IMR-90 (cell line): ENCODE data around the gene ACAD11. TPM values are rescaled to one million over a fixed set of nuclear protein-coding genes. Genes with fewer than 3 reads are reported as not detected.
A peak's percentile ranks its signal among the peaks of the same experiment; 100 is the strongest.

Experiments used
- ATAC-seq: fragments of 200-7000 bp; cut with Tn5 transposase; 2 replicates; pipeline ENCODE4 v1.9.1; 2020; ENCODE audit warnings: low read depth, mild to moderate bottlenecking, moderate library complexity
- BruUV-seq: library from RNA; stranded (reverse); fragments of 400-500 nt; replicated peaks from 2 replicates; lab custom pipeline; 2021; lab: Mats Ljungman, UMichigan
- CTCF ChIA-PET: fragments of 300-600 bp; formaldehyde crosslinking; extraction: SDS; loops from one replicate; lab custom pipeline; 2021; ENCODE audit warnings: antibody characterized with exemption; lab: Yijun Ruan, JAX
- POLR2A ChIA-PET: fragments of 300-600 bp; sonication (Branson Sonifier 250); formaldehyde crosslinking; loops from one replicate; lab custom pipeline; 2022; ENCODE audit warnings: antibody characterized with exemption; ENCODE audit not compliant: unreplicated experiment; lab: Charles Lee
- DNase-seq: peaks from one replicate; pipeline ENCODE4 v3.0.0; 2013
- H2AFZ ChIP-seq: replicated peaks from 2 replicates; pipeline ENCODE3; 2013; ENCODE audit warnings: low read length, mild to moderate bottlenecking; ENCODE audit not compliant: poor library complexity
- H2AK5ac ChIP-seq: 2 replicates; pipeline ENCODE4 v1.6.1; 2013; ENCODE audit warnings: low read depth, low read length, inconsistent platforms
- H2AK9ac ChIP-seq: replicated peaks from 2 replicates; pipeline ENCODE3; 2013; ENCODE audit warnings: mild to moderate bottlenecking, low read depth, low read length, moderate library complexity; ENCODE audit not compliant: poor library complexity
- H2BK120ac ChIP-seq: 2 replicates; pipeline ENCODE4 v1.6.1; 2013; ENCODE audit warnings: low read depth, low read length, inconsistent platforms
- H2BK15ac ChIP-seq: 3 replicates; pipeline ENCODE4 v1.6.1; 2013; ENCODE audit warnings: low read depth, low read length, inconsistent platforms
- H2BK20ac ChIP-seq: 2 replicates; pipeline ENCODE4 v1.6.1; 2013; ENCODE audit warnings: low read depth, mild to moderate bottlenecking, inconsistent platforms, low read length, moderate library complexity
- H2BK5ac ChIP-seq: 2 replicates; pipeline ENCODE4 v1.6.1; 2013; ENCODE audit warnings: mild to moderate bottlenecking, low read depth, low read length, inconsistent platforms; ENCODE audit not compliant: poor library complexity, severe bottlenecking
- H3K14ac ChIP-seq: replicated peaks from 2 replicates; pipeline ENCODE4 v1.6.1; 2013; ENCODE audit warnings: low read depth, low read length, inconsistent platforms
- H3K18ac ChIP-seq: 2 replicates; pipeline ENCODE4 v1.6.1; 2013; ENCODE audit warnings: low read depth, low read length, control low read depth
- H3K23ac ChIP-seq: 2 replicates; pipeline ENCODE4 v1.6.1; 2013; ENCODE audit warnings: low read depth, low read length, inconsistent platforms
- H3K27ac ChIP-seq: 2 replicates; pipeline ENCODE4 v1.5.1; 2013; ENCODE audit warnings: mild to moderate bottlenecking, control low read depth, low read length; ENCODE audit not compliant: insufficient read depth
- H3K27me3 ChIP-seq: 2 replicates; pipeline ENCODE4 v1.6.1; 2013; ENCODE audit warnings: low read length; ENCODE audit not compliant: control insufficient read depth, insufficient read depth
- H3K36me3 ChIP-seq: 2 replicates; pipeline ENCODE4 v1.6.1; 2013; ENCODE audit warnings: low read length, mixed read lengths; ENCODE audit not compliant: control insufficient read depth, insufficient read depth
- H3K4ac ChIP-seq: 2 replicates; pipeline ENCODE4 v1.6.1; 2013; ENCODE audit warnings: low read depth, low read length, inconsistent platforms
- H3K4me1 ChIP-seq: 2 replicates; pipeline ENCODE4 v1.6.1; 2013; ENCODE audit warnings: low read length, mixed read lengths; ENCODE audit not compliant: control insufficient read depth, insufficient read depth
- H3K4me2 ChIP-seq: 2 replicates; pipeline ENCODE4 v1.6.1; 2013; ENCODE audit warnings: low read depth, mild to moderate bottlenecking, control low read depth, low read length, moderate library complexity
- H3K4me3 ChIP-seq: 2 replicates; pipeline ENCODE4 v1.5.1; 2013; ENCODE audit warnings: low read depth, mild to moderate bottlenecking, control low read depth, low read length, moderate library complexity; ENCODE audit not compliant: insufficient read depth
- H3K56ac ChIP-seq: 2 replicates; pipeline ENCODE4 v1.6.1; 2013; ENCODE audit warnings: low read length, inconsistent platforms; ENCODE audit not compliant: insufficient read depth; ENCODE audit errors: extremely low read depth
- H3K79me1 ChIP-seq, 2 experiments: 2 replicates each; pipeline ENCODE4 v1.6.1; 2013; ENCODE audit warnings: low read length in 2 of 2, inconsistent platforms in 1 of 2, low read depth in 1 of 2
- H3K9ac ChIP-seq: 2 replicates; pipeline ENCODE4 v1.6.1; 2013; ENCODE audit warnings: low read depth, low read length, control low read depth
- H3K9me1 ChIP-seq: 2 replicates; pipeline ENCODE4 v1.6.1; 2013; ENCODE audit warnings: low read length, inconsistent platforms; ENCODE audit not compliant: insufficient read depth
- H3K9me3 ChIP-seq: 2 replicates; pipeline ENCODE4 v1.6.1; 2013; ENCODE audit warnings: low read length; ENCODE audit not compliant: control insufficient read depth, insufficient read depth
- H4K20me1 ChIP-seq: 2 replicates; pipeline ENCODE4 v1.6.1; 2013; ENCODE audit warnings: low read length, inconsistent platforms; ENCODE audit not compliant: insufficient read depth
- H4K5ac ChIP-seq: 2 replicates; pipeline ENCODE4 v1.6.1; 2013; ENCODE audit warnings: mild to moderate bottlenecking, low read depth, low read length, control low read depth
- H4K8ac ChIP-seq, 2 experiments: 2 replicates each; pipeline ENCODE4 v1.6.1; 2013; ENCODE audit warnings: low read depth in 2 of 2, low read length in 2 of 2, control low read depth in 1 of 2, inconsistent platforms in 1 of 2
- H4K91ac ChIP-seq: 2 replicates; pipeline ENCODE4 v1.6.1; 2013; ENCODE audit warnings: low read depth, low read length, inconsistent platforms; ENCODE audit not compliant: insufficient read depth
- CEBPB ChIP-seq: IDR thresholded peaks from 2 replicates; pipeline ENCODE4 v1.6.1; 2012; ENCODE audit warnings: low read depth, low read length, improper control_type of control experiment
- NFE2L2 ChIP-seq: fragments of 150-350 bp; IDR thresholded peaks from 2 replicates; pipeline ENCODE4 v1.6.1; 2016; ENCODE audit warnings: low read depth, mild to moderate bottlenecking, low read length
- WGBS, 2 experiments: methylation state at CpG; one replicate each; pipeline versions ENCODE4 v1.1.5 to v1.1.7; 2013; ENCODE audit warnings: missing lambda C conversion rate in 2 of 2; ENCODE audit not compliant: insufficient read length in 1 of 2; ENCODE audit errors: extremely low coverage in 2 of 2; 5-methylcytosine and 5-hydroxymethylcytosine counted together
- dilution Hi-C: fragments of 300-500 bp; cut with HindIII; formaldehyde crosslinking; loops from one replicate; pipeline ENCODE4 v1.14.3; 2018; ENCODE audit warnings: low sequenced_read_pairs; ENCODE audit not compliant: unreplicated experiment
- in situ Hi-C: fragments of 300-500 bp; cut with MboI; formaldehyde crosslinking; loops from 3 replicates; pipeline ENCODE4 v1.14.3; 2019; ENCODE audit warnings: low sequenced_read_pairs, inconsistent platforms, mixed read lengths
- intact Hi-C: fragments of 100-400 bp; cut with micrococcal nuclease; formaldehyde crosslinking; loops from 2 replicates; pipeline ENCODE4 v1.10.0; 2022
- polyA plus RNA-seq, 3 experiments: library from polyadenylated mRNA; depleted of rRNA; stranded (reverse); fragments of >200 nt; gene quantifications; 2 replicates each; pipeline ENCODE4 v1.2.3, GENCODE V29; 2012; ENCODE audit warnings: low replicate concordance in 1 of 3
- total RNA-seq: library from RNA; depleted of rRNA; stranded (reverse); fragments of >200 nt; gene quantifications from 2 replicates; pipeline ENCODE4 v1.2.3, GENCODE V29; 2012

ACAD11 gene
- total and polyA plus RNA-seq, 2 of the 4 experiments (the other 2 are of a cell fraction), result 16.0 to 18.8 TPM

- Histone ChIP-seq H3K4me3 (no peak overlapping the region), H4K5ac (peak overlapping the region; percentile 34; the same call in 1 of the 2 replicates), H3K4me2 (no peak overlapping the region), H3K27me3 (no peaks in the 10 kb centered on the region), H2AK9ac (no peak overlapping the region), H3K9me1 (peaks cover 31% of the 10 kb centered on the region), H3K14ac (no peak overlapping the region; the same call in 1 of the 2 replicates), H3K4me1 (peaks cover 36% of the 10 kb centered on the region), H3K18ac (peak overlapping the region; percentile 48; the same call in 1 of the 2 replicates), H3K36me3 (peaks cover 16% of the 10 kb centered on the region), H4K91ac (peak overlapping the region; percentile 72; the same call in 1 of the 2 replicates), H2BK15ac (0 out of 3 replicates have a peak overlapping the region, but pooled peaks have one; percentile 88), H4K8ac (peak overlapping the region; percentile 24 to 39; a peak in 1 of 4 replicates), H2AK5ac (0 out of 2 replicates have a peak overlapping the region, but pooled peaks have one; percentile 44), H3K9me3 (no peaks in the 10 kb centered on the region), H3K27ac (peak overlapping the region; percentile 13), H2BK20ac (peak overlapping the region; percentile 46; the same call in 1 of the 2 replicates), H2AFZ (no peak overlapping the region), H4K20me1 (no peaks in the 10 kb centered on the region), H2BK120ac (peak overlapping the region; percentile 35; the same call in 1 of the 2 replicates), H3K4ac (peak overlapping the region; percentile 82; the same call in 1 of the 2 replicates), H3K56ac (no peak overlapping the region; the same call in 1 of the 2 replicates), H3K79me1 (peaks cover 27 to 53% of the 10 kb centered on the region in 2 experiments), H3K23ac (peak overlapping the region; percentile 18; the same call in 1 of the 2 replicates), H2BK5ac (peak overlapping the region; percentile 70), H3K9ac (no peak overlapping the region)
- ChIA-PET CTCF (interaction anchor here (0.6 to 1.6 kb wide), 2 partner anchors 71 to 102 kb away, joined by 3 to 6 read pairs; no protein-coding TSS in a partner anchor), POLR2A (no interaction called here)
- no CpG with 5 or more reads among the region's 3 CpGs for WGBS, 2 experiments
- TF ChIP-seq CEBPB (peak; percentile 72), NFE2L2 (no peak)
- no peak for ATAC-seq
- no TSS peak for BruUV-seq
- DNase-seq, result no peak
- dilution Hi-C loops, result loop anchor here (25.0 kb wide), 1 partner anchor 98 kb away; no protein-coding TSS in a partner anchor
- in situ Hi-C loops, result loop anchor here (5.0 kb wide), 1 partner anchor 108 kb away; no protein-coding TSS in a partner anchor
- intact Hi-C loops, result loop anchor here (5.0 kb wide), 2 partner anchors 53 to 118 kb away; partner anchors contain the start of gene ACAD11
Measured at GRCh38 chr3:132539681-132540080, 119.9 kb downstream of the ACAD11 start.
